Activated naive CD4-positive, alpha-beta T cell treated with Interleukin-2 at 50 U/mL for 16 hours (primary cell): ENCODE data around the gene SNCB.
A peak's percentile ranks its signal among the peaks of the same experiment; 100 is the strongest.

Experiments
- DNase-seq: peaks from one replicate; pipeline ENCODE4 v3.0.0-alpha.2; 2020

SNCB gene

DNA sequence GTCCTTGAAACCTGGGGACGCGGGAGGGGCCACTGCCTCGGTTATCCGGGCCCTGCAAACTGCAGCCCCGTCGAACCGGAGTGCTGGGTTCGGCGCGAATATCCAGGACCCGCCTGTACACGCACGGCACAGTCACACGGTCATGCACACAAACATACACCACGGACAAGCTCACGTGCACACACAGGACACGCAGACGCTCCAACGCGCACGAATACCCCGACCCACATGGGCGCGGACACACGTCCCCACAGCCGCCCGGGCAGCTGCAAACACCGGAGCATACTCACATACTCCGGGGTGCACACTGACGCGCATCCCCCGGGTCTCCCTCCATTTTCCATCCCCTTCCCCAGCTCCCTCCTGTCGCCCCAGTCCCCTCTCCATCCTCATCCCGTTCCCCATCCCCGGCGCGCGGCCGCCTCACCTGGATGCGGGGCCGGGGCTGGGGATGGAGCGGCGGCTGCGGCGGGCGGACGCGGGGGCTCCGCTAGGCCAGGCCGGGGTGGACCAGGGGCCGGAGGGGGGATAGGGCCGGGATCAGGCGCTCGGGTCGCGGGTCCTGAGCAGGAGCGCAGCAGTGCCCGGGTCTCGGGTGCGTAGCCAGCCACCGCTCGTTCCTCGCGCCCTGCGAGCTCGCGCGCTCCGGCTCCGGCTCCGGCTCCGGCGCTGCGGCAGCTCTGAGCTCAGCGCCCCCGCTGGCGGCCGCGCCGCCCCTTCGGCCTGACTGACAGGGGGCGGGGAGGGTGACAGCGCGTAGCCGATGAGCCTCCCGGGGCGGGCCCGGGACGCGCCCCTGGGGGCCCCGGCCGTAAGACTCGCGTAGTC, at the start of gene SNCB, which contains the start of gene EIF4E1B:
TSS of gene SNCB (minus strand) at position 682 of the 828 bp plus-strand sequence. CDS start 880 bp downstream, outside the sequence.
TSS of gene EIF4E1B (plus strand) at position 823 of the 828 bp plus-strand sequence. CDS start 12,113 bp downstream, outside the sequence.
- peak; percentile 52 for DNase-seq

DNA sequence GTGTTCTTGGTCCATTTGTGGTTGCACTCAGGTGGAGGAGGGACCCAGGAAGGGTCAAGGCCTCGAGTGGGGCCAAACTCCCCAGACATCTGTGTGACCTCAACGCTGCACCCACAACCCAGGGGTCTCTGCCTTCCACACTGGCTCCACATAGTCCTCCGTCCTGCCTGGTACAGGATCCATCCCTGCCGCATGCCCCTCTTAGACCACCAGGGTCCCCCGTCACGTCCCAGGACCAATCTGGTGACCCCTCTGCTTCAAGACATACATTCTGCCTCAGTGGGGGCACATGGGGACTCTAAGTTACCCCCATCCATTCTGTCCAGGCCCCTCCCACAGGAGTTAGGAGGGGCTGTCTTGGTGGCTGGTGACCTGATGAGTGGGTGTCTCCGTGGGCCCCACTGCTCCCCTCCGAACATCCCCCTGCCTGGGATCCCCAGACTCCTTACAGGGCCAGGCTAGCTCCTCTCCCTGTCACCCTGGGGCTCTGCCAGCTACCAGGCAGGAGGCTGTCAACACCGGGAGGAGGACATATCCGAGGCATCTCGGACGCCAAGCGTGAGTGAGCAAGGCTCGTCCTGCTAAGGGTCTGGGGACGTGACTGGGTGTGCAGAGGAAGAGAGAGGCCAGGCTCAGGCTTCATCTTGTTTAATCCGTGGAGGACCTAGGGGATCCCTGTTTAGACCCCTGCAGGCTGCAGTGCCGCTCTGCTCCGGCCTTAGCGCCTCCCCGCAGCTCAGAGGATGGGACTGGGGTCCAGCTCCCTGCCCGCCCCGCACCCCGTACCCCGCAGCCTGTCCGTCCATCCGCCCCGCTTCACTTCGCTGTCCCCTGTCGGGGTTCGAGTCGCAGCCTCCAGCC, 49.3 kb upstream of the SNCB start:
- no peak for DNase-seq

DNA sequence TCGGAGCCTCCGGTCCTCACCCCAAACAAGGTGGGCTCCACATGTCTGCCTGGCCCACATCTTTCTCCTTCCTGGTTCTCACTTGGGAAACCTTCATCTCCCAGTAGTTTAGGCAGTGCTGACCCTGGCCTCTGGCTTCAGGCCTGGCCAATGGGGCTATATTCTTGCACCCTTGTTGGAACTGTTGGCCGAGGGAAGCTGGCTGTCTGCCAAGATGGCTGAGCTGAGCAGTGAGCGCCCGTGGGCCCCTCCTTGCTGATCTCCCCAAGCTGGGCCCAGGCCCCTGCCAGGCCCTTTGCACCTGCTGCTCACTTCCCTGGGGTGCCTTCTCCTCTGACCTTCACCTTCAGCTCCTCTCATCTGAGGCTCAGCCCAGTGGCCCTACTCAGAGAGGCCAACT, 48.2 kb upstream of the SNCB start:
- DNase-seq, result no peak

GRCh38 chr5:176677209-176677939, 47.0 kb upstream of the SNCB start:
- DNase-seq, result no peak

DNA sequence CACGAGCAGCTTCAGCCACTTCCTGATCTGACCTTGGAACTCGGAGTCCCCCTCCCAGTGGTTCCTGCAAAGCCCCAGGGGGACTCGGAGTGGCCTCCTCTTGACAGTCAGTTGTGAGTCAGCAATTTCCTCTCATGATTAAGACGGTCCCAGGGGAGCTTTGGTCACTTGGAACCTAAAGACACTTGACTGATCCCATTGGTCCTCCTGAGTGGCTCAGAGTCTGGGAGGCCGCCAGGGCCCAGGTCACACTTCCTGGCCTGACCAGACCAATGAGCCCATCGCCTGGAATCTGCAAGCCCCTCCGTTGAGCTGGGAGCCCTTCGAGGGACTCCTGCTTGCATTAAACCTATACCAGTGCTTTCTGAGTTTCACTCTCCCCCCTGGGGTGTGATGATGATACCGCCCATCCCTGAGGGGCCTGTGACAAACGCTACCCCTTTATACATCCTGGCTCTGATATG, 46.1 kb upstream of the SNCB start:
- no peak for DNase-seq

GRCh38 chr5:176675676-176676360, 45.5 kb upstream of the SNCB start:
- DNase-seq, result no peak

DNA sequence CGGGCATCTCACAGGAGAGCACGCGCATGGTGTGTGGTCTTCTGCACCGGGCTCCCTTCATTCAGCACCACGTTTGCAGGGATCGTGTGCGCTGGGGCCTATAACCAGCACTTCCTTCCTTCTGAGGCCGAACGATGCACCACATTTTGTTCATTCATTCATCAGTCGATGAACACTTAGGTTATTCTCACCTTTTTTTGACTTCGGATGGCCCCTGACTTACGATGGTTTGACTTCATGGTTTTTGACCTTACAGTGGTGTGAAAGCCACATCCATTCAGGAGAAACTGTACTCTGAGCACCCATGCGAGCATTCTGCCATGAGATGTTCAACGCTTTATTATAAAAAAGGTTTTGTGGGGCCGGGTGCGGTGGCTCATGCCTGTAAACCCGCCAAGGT, 44.5 kb upstream of the SNCB start:
- no peak for DNase-seq

GRCh38 chr5:176673651-176674583, 43.6 kb upstream of the SNCB start:
- no peak for DNase-seq

GRCh38 chr5:176671890-176672747, 41.8 kb upstream of the SNCB start:
- no peak for DNase-seq

- DNase-seq, result no peak
Observed at GRCh38 chr5:176671399-176671798, 41.1 kb upstream of the SNCB start.

DNA sequence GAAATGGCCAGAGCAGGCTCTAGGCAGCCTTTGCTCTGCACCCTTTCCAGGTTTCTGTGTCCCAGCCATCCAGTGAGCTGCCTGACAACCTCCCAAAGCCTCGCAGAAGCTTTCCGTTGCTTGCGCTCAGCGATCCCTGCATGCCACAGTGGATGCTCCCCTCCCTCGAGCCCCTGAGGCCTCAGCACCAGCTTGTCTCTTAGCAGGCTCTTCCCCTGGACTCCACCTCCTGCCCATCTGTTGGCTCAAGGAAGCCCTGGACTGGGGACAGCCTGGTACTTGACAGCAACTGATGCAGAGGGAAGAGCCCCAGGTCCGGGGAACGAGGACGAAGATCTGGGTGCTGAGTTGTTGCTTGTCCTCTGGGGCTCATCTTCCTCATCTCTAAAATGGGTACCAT, 40.1 kb upstream of the SNCB start:
- no peak for DNase-seq

DNA sequence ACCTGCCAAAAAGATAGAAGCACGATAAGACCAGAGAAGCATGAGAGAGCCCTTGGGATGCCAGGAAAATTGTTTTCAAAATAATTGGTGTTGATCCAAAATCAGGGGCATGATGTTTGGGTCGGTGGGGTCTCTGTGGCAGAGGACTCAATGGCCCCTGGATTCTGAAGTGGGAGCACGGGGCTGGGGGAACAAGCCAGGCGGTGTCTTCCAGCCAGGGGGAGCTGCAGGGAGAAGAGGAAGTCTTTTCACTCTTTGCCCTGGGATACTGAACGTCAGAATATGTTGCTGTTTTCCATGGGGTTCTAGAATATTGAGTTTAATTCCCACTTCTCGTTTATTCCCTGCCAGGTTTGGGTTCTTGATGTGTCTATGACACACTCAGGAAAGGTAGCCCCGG, 37.3 kb upstream of the SNCB start:
- DNase-seq, result no peak

DNA sequence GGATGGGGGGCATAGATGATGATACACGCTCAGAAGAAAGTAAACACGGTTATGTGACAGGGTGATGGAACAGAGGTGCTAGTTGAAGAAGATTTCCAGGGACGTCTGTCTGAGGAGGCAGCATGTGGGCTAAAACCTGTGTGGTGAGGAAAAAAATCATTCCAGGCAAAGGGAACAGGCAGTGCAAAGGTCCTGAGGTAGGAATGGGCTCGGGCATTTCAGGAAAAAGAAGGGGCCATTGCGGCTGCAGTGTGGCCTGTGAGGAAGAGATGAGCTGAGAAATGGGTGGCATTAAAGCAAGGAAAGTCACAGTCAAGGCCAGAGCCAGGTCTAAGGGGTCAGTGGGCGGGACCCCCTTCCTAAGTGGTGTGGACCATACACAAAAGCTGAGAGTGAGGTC, 35.2 kb upstream of the SNCB start:
- no peak for DNase-seq

- no peak for DNase-seq
Observed at GRCh38 chr5:176664886-176665285, 34.6 kb upstream of the SNCB start.

- DNase-seq, result no peak
Observed at GRCh38 chr5:176664479-176664878, 34.1 kb upstream of the SNCB start.

DNA sequence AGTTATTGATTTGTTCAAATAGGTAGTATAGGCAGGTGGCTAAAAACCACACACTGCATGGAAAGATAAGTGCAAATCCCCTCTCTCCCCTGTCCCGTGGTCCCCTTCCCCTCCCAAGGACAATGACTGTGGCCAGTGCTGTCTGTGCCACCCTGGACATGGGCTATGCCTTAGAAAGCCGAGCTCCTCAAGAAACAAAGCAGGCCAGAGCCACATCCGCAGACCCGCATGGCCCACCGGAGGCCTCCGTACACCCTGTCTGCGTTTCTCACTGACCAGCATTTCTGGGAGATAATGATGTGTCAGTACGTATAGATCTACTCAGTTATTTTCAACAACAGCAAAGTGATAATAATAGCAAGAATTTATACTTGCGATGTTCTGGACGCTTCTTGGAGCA, 33.2 kb upstream of the SNCB start:
- no peak for DNase-seq

GRCh38 chr5:176662371-176663333, 32.3 kb upstream of the SNCB start:
- no peak for DNase-seq

- DNase-seq, result no peak
Observed at GRCh38 chr5:176661676-176662075, 31.3 kb upstream of the SNCB start.
